Fibroblast of lung (primary cell): ENCODE results near the gene EPHB2.

Source experiments
- CTCF ChIP-seq, 2 donors: IDR thresholded peaks in 1 of 2; conservative IDR thresholded peaks in 1 of 2; 1 replicate in 1 of 2; 2 replicates in 1 of 2; pipeline ENCODE4 v1.5.1; 2011 to 2012; ENCODE audit warnings: low read length in 2 of 2, control low read depth in 1 of 2, inconsistent platforms in 1 of 2, low read depth in 1 of 2, mild to moderate bottlenecking in 1 of 2
- EZH2 ChIP-seq: IDR thresholded peaks from 2 replicates; pipeline ENCODE4 v1.5.1; 2012; ENCODE audit warnings: low read length, control low read depth, mild to moderate bottlenecking; ENCODE audit errors: missing control alignments

GRCh38 chr1:22788254-22788661 is 77.6 kb downstream of the EPHB2 start:
- TF ChIP-seq CTCF (conservative IDR thresholded peaks at IDR 0.05 in 1 of 2, IDR thresholded peaks at IDR 0.05 in 1 of 2; ENCODE audit: low read depth in 1 of 2, low read length in 2 of 2) = no peak
- no peak for TF ChIP-seq EZH2
